GM19468 (cell line): ENCODE measurements around the gene TCF25.
"Not testable (repeated sequence)": the region's sequence is repeated elsewhere in the genome, so short reads cannot be mapped to it uniquely, and the experiment has no call there.

Experiments
- ATAC-seq: cut with Tn5 transposase; IDR thresholded peaks from one replicate; pipeline ENCODE4 v1.9.1; 2021; ENCODE audit warnings: mild to moderate bottlenecking, moderate library complexity, moderate number of reproducible peaks; ENCODE audit not compliant: unreplicated experiment; ENCODE audit errors: extremely low read depth

Gene TCF25

DNA sequence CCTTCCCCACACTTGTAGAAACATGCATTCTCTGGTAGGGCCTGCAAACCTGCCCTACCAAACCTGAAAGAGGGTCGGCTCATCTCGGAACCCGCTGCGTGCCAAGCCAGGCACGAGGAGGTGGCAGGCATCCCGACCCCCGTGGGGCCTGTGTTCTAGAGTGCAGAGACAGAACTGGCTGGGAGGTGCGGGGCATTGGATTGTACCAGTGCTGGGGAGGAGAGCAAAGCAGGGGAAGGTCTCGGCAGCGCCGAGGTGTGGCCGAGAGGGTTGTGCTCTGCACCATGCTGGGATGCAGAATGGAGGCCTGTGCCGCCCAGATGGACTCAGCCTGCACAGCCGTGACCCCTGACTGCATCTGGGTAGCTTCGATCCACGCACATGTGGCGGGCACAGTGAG, 27.5 kb downstream of the TCF25 start:
- no peak for ATAC-seq

GRCh38 chr16:89902980-89903379, 29.6 kb downstream of the TCF25 start:
- ATAC-seq = no peak

GRCh38 chr16:89903908-89904515, 30.6 kb downstream of the TCF25 start:
- no peak for ATAC-seq

GRCh38 chr16:89904606-89905510, 31.5 kb downstream of the TCF25 start:
- no peak for ATAC-seq

- ATAC-seq = no peak
Measured at GRCh38 chr16:89905511-89906139, 32.2 kb downstream of the TCF25 start.

GRCh38 chr16:89906140-89907025, 33.0 kb downstream of the TCF25 start:
- no peak for ATAC-seq

DNA sequence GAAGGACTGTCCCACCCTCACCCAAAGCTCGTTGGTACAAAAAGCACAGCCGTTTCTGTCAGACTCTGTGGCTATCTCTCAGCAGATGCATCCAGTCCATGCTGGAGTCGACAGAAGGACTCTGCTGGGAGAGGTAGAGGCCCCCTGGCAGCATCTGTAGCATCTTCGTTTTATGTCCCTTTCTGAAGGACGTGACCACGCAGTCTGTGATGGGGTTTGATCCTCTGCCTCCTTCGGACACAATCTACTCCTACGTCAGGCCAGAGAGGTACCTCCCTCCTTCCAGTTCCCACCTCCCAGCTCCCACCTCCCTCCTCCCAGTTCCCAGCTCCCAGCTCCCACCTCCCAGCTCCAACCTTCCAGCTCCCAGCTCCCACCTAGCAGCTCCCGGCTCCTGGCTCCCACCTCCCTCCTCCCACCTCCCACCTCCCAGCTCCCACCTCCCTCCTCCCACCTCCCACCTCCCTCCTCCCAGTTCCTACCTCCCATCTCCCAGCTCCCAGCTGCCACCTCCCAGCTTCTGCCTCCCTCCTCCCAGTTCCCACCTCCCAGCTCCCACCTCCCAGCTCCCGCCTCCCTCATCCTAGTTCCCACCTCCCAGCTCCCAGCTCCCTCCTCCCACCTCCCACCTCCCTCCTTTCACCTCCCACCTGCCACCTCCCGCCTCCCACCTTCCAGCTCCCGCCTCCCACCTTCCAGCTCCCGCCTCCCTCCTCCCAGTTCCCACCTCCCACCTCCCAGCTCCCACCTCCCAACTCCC, 33.8 kb downstream of the TCF25 start:
- no peak for ATAC-seq

DNA sequence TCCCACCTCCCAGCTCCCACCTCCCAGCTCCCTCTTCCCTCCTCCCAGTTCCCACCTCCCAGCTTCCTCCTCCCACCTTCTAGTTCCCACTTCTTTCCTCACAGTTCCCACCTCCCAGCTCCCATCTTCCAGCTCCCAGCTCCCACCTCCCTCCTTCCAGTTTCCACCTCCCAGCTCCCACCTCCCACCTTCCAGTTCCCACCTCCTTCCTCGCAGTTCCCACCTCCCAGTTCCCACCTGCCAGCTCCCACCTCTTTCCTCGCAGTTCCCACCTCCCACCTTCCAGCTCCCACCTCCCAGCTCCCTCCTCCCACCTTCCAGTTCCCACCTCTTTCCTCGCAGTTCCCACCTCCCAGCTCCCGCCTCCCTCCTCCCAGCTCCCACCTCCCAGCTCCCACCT, 34.8 kb downstream of the TCF25 start:
- ATAC-seq = no peak

GRCh38 chr16:89909777-89910716, 36.7 kb downstream of the TCF25 start:
- ATAC-seq = no peak

DNA sequence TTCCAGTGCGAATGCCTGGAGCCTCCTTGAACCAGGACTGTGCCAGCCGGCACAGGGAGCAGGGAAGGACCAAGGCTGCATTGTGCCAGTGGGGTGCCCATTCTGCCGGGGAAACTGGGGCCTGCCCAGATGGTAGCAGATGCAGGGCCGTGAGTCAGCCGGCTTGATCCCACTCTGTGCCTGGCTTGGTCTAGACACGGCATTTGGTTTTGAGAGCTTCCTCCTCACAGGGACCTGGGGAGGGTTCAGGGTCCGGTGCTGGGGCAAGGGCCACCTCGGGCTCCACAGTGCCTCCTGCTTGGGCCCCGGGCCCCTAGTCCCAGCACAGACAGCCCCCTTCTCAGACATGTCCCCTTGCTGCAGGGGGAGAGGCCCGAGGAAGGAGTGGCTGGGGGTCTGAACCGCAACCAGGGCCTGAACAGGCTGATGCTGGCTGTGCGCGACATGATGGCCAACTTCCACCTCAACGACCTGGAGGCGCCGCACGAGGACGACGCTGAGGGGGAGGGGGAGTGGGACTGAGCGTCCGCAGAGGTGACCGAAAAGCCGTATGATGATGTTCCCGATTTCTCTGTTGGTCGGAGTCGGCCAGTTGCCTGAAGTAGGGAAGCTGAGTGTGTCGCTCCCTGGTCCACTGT, 37.4 kb downstream of the TCF25 start:
- ATAC-seq = no peak

GRCh38 chr16:89911375-89911774, 38.0 kb downstream of the TCF25 start:
- ATAC-seq = no peak

- no peak for ATAC-seq
Measured at GRCh38 chr16:89912143-89912542, 38.8 kb downstream of the TCF25 start.

DNA sequence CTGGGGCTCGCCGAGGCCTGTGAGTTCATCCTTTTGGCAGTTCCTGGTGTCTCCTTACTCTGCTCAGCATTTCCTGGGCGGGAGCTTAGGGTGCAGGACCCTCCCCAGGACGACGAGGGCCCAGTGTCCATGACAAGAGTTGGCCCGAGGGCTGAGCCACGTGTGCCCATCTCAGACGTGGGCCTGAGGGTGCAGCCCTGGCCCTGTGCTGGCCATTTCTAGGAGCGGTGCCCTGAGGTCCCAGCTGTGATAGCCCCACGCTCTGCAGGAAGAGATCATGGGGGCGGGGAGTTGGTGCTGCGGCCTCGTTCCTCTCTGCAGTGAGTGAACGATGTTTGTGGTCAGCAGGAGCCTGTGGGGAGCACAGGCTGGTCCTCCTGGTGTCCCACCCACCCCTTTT, 39.2 kb downstream of the TCF25 start:
- ATAC-seq = no peak

DNA sequence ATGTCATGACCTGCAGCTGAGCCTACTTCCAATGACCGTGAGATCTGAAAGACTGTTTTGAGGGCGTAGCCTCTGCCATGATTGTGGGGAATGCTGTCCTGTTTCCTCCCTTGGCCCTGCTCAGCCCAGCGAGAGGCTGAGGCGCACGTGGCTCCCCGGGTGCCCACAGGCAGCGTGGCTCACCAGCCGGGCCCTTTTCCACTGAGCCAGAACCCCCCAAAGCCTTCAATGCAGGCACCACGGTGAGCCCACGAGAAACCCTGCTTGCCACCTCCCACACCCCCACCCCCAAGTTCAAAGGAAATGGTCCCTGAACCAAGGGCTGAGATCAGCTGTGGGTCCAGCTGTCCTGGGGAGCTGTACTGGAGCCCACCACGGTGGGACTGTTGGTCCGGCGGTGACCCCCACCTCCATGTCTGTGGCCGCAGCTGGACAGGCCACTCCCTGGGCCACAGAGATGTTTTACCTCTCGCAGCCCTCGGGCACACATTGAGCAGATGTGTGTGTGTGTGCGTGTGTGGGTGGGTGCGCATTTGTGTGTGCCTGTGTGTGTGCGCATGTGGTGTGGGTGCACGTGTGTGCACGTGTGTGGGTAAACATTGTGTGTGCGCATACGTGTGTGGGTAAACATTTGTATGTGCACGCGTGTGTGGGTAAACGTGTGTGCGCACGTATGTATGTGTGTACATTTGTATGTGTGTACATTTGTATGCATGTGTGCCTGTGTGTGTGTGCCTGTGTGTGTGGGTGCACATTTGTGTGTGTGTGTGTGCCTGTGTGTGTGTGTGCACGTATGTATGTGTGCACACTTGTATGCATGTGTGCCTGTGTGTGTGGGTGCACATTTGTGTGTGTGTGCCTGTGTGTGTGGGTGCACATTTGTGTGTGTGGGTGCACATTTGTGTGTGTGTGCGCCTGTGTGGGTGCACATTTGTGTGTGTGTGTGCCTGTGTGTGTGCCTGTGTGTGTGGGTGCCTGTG, 40.3 kb downstream of the TCF25 start:
- ATAC-seq = no peak

DNA sequence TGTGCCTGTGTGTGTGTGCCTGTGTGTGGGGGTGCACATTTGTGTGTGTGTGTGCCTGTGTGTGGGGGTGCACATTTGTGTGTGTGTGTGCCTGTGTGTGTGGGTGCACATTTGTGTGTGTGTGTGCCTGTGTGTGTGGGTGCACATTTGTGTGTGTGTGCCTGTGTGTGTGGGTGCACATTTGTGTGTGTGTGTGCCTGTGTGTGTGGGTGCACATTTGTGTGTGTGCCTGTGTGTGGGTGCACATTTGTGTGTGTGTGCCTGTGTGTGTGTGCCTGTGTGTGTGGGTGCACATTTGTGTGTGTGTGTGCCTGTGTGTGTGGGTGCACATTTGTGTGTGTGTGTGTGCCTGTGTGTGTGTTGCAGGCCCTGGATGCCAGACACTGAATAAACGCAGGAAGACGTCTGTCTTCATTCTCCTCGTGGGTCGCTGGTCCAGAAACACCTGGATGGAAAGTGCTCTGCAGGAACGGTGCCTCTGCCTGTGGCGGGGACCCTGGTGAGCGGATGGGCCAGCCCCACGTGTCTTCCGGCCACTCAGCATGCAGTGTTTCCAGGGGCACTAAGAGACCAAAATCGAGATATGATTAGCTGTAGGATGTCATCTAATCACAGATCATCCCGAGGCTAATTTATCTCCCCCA, 41.4 kb downstream of the TCF25 start:
- not testable (repeated sequence) for ATAC-seq
